Measurements from ENCODE around the gene CCDC171. TPM values are rescaled to one million over a fixed set of nuclear protein-coding genes. Genes with fewer than 3 reads are reported as not detected.

The CCDC171 gene
- total and polyA plus RNA-seq, 4 donors, result 0.13 to 1.1 (median 0.43) TPM

DNA sequence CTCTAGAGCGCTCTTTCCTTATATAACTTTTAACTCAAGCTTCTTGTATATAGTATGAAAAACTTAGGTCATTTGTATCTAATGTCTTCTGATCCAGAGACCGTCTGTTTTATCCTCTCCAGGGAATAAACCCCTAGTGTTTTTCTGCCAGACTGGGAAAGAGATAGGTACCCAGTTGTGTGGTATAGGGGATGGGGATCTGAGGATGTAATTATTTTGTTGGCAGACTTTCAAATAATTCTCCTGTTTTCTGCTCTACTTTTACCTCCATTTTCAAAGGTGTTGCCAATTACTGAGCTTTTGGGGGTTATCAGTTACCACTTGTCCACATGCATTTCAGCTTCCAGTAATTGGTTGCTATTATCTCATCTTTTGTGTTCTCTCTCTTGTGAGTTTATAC, 17.9 kb downstream of the CCDC171 start:
- no peaks in the 10 kb centered on the region for H3K36me3 ChIP-seq (ENCODE audit: control insufficient read depth in 4 of 4, insufficient read depth in 3 of 4, low read depth in 1 of 4, low read length in 3 of 4)
- WGBS, result 97% methylated on average over 2 of the region's 2 CpGs

More for the DNA sequence above, 17.9 kb downstream of the CCDC171 start:
- H3K27ac ChIP-seq (ENCODE audit: low read depth in 1 of 2, low read length in 2 of 2), result no peak overlapping the region
- H3K27me3 ChIP-seq (ENCODE audit: control insufficient read depth in 4 of 4, insufficient read depth in 4 of 4, low read length in 3 of 4), result no peaks in the 10 kb centered on the region
- DNase-seq (ENCODE audit: low spot score), result no peak
- H3K9ac ChIP-seq (ENCODE audit: low read depth in 1 of 2, low read length in 2 of 2), result no peak overlapping the region
- no peak for TF ChIP-seq RAD21 (IDR thresholded peaks at IDR 0.05)
- TF ChIP-seq EGR1 (IDR thresholded peaks at IDR 0.05; ENCODE audit: low read depth in 2 of 2), result no peak
- TF ChIP-seq ATF3 (IDR thresholded peaks at IDR 0.05), result no peak
- TF ChIP-seq REST (IDR thresholded peaks at IDR 0.05), result no peak
- TF ChIP-seq, protein P1, sequence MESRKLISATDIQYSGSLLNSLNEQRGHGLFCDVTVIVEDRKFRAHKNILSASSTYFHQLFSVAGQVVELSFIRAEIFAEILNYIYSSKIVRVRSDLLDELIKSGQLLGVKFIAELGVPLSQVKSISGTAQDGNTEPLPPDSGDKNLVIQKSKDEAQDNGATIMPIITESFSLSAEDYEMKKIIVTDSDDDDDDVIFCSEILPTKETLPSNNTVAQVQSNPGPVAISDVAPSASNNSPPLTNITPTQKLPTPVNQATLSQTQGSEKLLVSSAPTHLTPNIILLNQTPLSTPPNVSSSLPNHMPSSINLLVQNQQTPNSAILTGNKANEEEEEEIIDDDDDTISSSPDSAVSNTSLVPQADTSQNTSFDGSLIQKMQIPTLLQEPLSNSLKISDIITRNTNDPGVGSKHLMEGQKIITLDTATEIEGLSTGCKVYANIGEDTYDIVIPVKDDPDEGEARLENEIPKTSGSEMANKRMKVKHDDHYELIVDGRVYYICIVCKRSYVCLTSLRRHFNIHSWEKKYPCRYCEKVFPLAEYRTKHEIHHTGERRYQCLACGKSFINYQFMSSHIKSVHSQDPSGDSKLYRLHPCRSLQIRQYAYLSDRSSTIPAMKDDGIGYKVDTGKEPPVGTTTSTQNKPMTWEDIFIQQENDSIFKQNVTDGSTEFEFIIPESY (IDR thresholded peaks at IDR 0.05), result no peak
- no peak for TF ChIP-seq FOXA2 (IDR thresholded peaks at IDR 0.05)
- TF ChIP-seq, protein P2, sequence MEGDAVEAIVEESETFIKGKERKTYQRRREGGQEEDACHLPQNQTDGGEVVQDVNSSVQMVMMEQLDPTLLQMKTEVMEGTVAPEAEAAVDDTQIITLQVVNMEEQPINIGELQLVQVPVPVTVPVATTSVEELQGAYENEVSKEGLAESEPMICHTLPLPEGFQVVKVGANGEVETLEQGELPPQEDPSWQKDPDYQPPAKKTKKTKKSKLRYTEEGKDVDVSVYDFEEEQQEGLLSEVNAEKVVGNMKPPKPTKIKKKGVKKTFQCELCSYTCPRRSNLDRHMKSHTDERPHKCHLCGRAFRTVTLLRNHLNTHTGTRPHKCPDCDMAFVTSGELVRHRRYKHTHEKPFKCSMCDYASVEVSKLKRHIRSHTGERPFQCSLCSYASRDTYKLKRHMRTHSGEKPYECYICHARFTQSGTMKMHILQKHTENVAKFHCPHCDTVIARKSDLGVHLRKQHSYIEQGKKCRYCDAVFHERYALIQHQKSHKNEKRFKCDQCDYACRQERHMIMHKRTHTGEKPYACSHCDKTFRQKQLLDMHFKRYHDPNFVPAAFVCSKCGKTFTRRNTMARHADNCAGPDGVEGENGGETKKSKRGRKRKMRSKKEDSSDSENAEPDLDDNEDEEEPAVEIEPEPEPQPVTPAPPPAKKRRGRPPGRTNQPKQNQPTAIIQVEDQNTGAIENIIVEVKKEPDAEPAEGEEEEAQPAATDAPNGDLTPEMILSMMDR (IDR thresholded peaks at IDR 0.05; ENCODE audit: low read depth, low read length, missing input control), result no peak
- TF ChIP-seq TAF1 (conservative IDR thresholded peaks at IDR 0.05), result no peak
- TF ChIP-seq YY1 (IDR thresholded peaks at IDR 0.05), result no peak
- no peak for TF ChIP-seq HNF4G (IDR thresholded peaks at IDR 0.05)
- H3K9me3 ChIP-seq (ENCODE audit: control insufficient read depth in 4 of 4, low read length in 3 of 4), result no peaks in the 10 kb centered on the region
- no peaks in the 10 kb centered on the region for H3K4me1 ChIP-seq (ENCODE audit: control insufficient read depth in 4 of 4, insufficient read depth in 4 of 4, low read length in 3 of 4)
- H3K4me3 ChIP-seq (ENCODE audit: low read depth in 1 of 3, low read length in 3 of 3), result no peak overlapping the region

Data from liver (tissue), 9 donors.